DOHH2 (cell line): ENCODE data around the gene TNFRSF12A.

ENCODE experiments used
- H3F3A ChIP-seq: fragments of 200-600 bp; sonication (generic), shearing (Covaris generic); 2 replicates; pipeline ENCODE4 v1.6.0; 2016; ENCODE audit warnings: antibody characterized with exemption, mild to moderate bottlenecking; ENCODE audit not compliant: control insufficient read depth, insufficient read depth
- H3K27ac ChIP-seq: fragments of 200-600 bp; sonication (generic); 2 replicates; pipeline ENCODE4 v1.5.1; 2014; ENCODE audit warnings: low read depth, mild to moderate bottlenecking, low read length, moderate library complexity
- H3K27me3 ChIP-seq: fragments of 200-600 bp; sonication (generic); 2 replicates; pipeline ENCODE4 v1.6.1; 2014; ENCODE audit warnings: mild to moderate bottlenecking, low read length, mixed read lengths; ENCODE audit not compliant: control insufficient read depth
- H3K36me3 ChIP-seq: fragments of 200-600 bp; sonication (generic); 2 replicates; pipeline ENCODE4 v1.6.1; 2014; ENCODE audit warnings: mild to moderate bottlenecking, low read length, moderate library complexity, mixed read lengths; ENCODE audit not compliant: control insufficient read depth
- H3K4me1 ChIP-seq: fragments of 200-600 bp; sonication (generic); 2 replicates; pipeline ENCODE4 v1.6.1; 2014; ENCODE audit warnings: mild to moderate bottlenecking, low read length, mixed read lengths; ENCODE audit not compliant: control insufficient read depth
- H3K4me2 ChIP-seq: fragments of 200-600 bp; sonication (generic); 2 replicates; pipeline ENCODE4 v1.6.0; 2014; ENCODE audit warnings: mild to moderate bottlenecking, low read length, moderate library complexity
- H3K4me3 ChIP-seq: fragments of 200-600 bp; sonication (generic); 2 replicates; pipeline ENCODE4 v1.5.1; 2014; ENCODE audit warnings: mild to moderate bottlenecking, low read length, mixed read lengths
- H3K79me2 ChIP-seq: fragments of 200-600 bp; sonication (generic); 2 replicates; pipeline ENCODE4 v1.6.1; 2014; ENCODE audit warnings: mild to moderate bottlenecking, low read length, mixed read lengths; ENCODE audit not compliant: control insufficient read depth
- H3K9me2 ChIP-seq: fragments of 200-600 bp; sonication (generic); replicated peaks from 2 replicates; pipeline ENCODE4 v1.6.1; 2014; ENCODE audit warnings: mild to moderate bottlenecking, low read length, mixed read lengths; ENCODE audit not compliant: control insufficient read depth
- H3K9me3 ChIP-seq: fragments of 200-600 bp; sonication (generic); 2 replicates; pipeline ENCODE4 v1.6.1; 2014; ENCODE audit warnings: antibody characterized with exemption, low read length, mixed read lengths; ENCODE audit not compliant: control insufficient read depth, insufficient read depth
- H4K20me1 ChIP-seq: fragments of 200-600 bp; sonication (generic); 2 replicates; pipeline ENCODE4 v1.6.0; 2014; ENCODE audit warnings: low read depth, mild to moderate bottlenecking, antibody characterized with exemption, low read length, moderate library complexity; ENCODE audit not compliant: control insufficient read depth, insufficient read depth
- EZH2phosphoT487 ChIP-seq: fragments of 200-600 bp; sonication (generic); IDR thresholded peaks from 2 replicates; pipeline ENCODE4 v1.6.1; 2017; ENCODE audit warnings: borderline replicate concordance, mild to moderate bottlenecking, antibody characterized with exemption, low read length, moderate library complexity, mixed read lengths
- TF ChIP-seq, protein P1 (sequence below): fragments of 200-600 bp; sonication (generic); IDR thresholded peaks from one replicate; pipeline ENCODE4 v1.5.1; 2014; ENCODE audit warnings: antibody characterized with exemption, mild to moderate bottlenecking, low read depth, low read length; ENCODE audit not compliant: poor library complexity, severe bottlenecking

The TNFRSF12A gene

GRCh38 chr16:2987833-2988232 lies 32.3 kb upstream of the TNFRSF12A start:
- H3K4me3 ChIP-seq = no peak overlapping the region
- no peaks in the 10 kb centered on the region for H3K9me3 ChIP-seq
- TF ChIP-seq, protein P1, sequence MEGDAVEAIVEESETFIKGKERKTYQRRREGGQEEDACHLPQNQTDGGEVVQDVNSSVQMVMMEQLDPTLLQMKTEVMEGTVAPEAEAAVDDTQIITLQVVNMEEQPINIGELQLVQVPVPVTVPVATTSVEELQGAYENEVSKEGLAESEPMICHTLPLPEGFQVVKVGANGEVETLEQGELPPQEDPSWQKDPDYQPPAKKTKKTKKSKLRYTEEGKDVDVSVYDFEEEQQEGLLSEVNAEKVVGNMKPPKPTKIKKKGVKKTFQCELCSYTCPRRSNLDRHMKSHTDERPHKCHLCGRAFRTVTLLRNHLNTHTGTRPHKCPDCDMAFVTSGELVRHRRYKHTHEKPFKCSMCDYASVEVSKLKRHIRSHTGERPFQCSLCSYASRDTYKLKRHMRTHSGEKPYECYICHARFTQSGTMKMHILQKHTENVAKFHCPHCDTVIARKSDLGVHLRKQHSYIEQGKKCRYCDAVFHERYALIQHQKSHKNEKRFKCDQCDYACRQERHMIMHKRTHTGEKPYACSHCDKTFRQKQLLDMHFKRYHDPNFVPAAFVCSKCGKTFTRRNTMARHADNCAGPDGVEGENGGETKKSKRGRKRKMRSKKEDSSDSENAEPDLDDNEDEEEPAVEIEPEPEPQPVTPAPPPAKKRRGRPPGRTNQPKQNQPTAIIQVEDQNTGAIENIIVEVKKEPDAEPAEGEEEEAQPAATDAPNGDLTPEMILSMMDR = no peak
- TF ChIP-seq EZH2phosphoT487 = no peak
- H3K4me1 ChIP-seq = peaks cover 9% of the 10 kb centered on the region
- H3K9me2 ChIP-seq = no peaks in the 10 kb centered on the region
- H3K4me2 ChIP-seq = no peak overlapping the region
- H3K36me3 ChIP-seq = no peaks in the 10 kb centered on the region
- peaks cover 39% of the 10 kb centered on the region; the same call in 1 of the 2 replicates for H3K27me3 ChIP-seq
- no peaks in the 10 kb centered on the region for H4K20me1 ChIP-seq
- no peak overlapping the region for H3K27ac ChIP-seq
- no peaks in the 10 kb centered on the region for H3K79me2 ChIP-seq
- peaks cover 3% of the 10 kb centered on the region for H3F3A ChIP-seq

- Histone ChIP-seq H3K4me1 (peaks cover 4% of the 10 kb centered on the region), H3K27ac (no peak overlapping the region), H4K20me1 (no peaks in the 10 kb centered on the region), H3K79me2 (no peaks in the 10 kb centered on the region), H3K9me2 (no peaks in the 10 kb centered on the region), H3F3A (no peaks in the 10 kb centered on the region), H3K27me3 (peaks cover 39% of the 10 kb centered on the region; the same call in 1 of the 2 replicates), H3K4me3 (no peak overlapping the region), H3K9me3 (no peaks in the 10 kb centered on the region), H3K36me3 (no peaks in the 10 kb centered on the region), H3K4me2 (no peak overlapping the region)
- TF ChIP-seq, protein P1 = no peak
- TF ChIP-seq EZH2phosphoT487 = no peak
Observed at GRCh38 chr16:2988590-2989099, 31.5 kb upstream of the TNFRSF12A start.

- Histone ChIP-seq H3F3A (no peaks in the 10 kb centered on the region), H3K4me1 (no peaks in the 10 kb centered on the region), H3K9me3 (no peaks in the 10 kb centered on the region), H4K20me1 (no peaks in the 10 kb centered on the region), H3K27ac (no peak overlapping the region), H3K79me2 (no peaks in the 10 kb centered on the region), H3K9me2 (no peaks in the 10 kb centered on the region), H3K4me3 (no peak overlapping the region), H3K36me3 (no peaks in the 10 kb centered on the region), H3K4me2 (no peak overlapping the region), H3K27me3 (peaks cover 35% of the 10 kb centered on the region; the same call in 1 of the 2 replicates)
- TF ChIP-seq EZH2phosphoT487 = no peak
Observed at GRCh38 chr16:2990891-2991290, 29.3 kb upstream of the TNFRSF12A start.

GRCh38 chr16:2991566-2992261 lies 28.5 kb upstream of the TNFRSF12A start:
- Histone ChIP-seq H3K36me3 (no peaks in the 10 kb centered on the region), H4K20me1 (no peaks in the 10 kb centered on the region), H3K27ac (no peak overlapping the region), H3K79me2 (no peaks in the 10 kb centered on the region), H3K4me1 (no peaks in the 10 kb centered on the region), H3K9me3 (no peaks in the 10 kb centered on the region), H3K9me2 (no peaks in the 10 kb centered on the region), H3K4me3 (no peak overlapping the region), H3F3A (no peaks in the 10 kb centered on the region), H3K27me3 (peaks cover 35% of the 10 kb centered on the region; the same call in 1 of the 2 replicates), H3K4me2 (no peak overlapping the region)
- TF ChIP-seq, protein P1 = no peak
- no peak for TF ChIP-seq EZH2phosphoT487
